ENCODE measurements around the gene PANX3.

PANX3 gene

DNA sequence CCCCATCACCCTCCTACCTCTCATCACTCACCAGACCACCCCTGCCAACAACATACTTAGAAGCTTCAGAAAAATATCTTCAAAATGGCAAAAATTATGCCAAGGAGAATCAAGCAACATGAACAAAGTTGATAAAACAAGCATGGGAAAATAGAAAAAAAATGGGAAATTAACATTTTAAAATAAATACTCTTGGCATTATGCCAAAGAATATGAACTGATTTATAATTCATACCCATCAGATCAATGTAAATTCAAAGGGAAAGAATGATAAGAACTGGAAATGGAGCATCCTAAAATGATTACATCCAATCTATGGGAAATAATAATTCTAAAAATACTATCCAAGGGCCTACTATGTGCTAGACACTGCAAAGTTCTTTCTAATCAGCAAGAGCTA, 50.3 kb downstream of the PANX3 start:
- no peak for DNase-seq

DNA sequence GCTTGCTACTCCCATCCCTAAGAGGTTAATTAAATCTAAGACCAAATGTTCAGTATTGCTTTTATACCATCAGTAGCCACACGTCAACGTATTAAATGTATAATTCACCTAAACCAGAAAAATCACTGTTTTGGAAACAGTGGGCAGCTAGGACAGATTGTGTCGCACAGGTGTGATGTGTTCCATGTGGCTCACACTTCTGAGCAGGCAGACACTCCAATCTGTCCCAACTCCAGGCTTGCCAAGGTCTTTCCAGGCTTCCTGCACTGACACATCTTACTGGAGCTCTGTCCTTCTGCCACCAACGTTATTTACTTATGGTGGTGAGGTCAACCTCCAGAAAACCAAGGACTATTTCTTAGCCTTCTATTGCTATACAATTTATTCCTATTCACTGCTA, 50.9 kb downstream of the PANX3 start:
- DNase-seq, result no peak

DNA sequence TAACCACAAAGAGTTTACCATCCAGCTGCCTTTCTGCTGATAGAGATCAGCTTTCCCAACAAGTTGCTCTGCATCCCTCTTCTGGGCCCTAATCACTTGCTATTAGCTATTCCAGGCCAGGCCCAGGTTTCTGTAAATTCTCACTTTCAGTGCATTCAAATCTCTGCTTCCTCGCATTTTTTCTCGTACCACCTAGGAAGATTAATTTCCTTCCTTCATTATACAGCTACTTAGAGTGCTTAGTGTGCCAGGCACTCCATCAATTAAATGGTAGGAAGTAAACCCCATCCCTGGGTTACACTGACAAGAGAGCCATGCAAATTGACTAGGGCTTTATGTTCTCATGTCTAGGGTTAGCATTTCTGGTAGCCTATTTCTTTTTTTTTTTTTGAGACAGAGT, 52.6 kb downstream of the PANX3 start:
- no peak for DNase-seq

DNA sequence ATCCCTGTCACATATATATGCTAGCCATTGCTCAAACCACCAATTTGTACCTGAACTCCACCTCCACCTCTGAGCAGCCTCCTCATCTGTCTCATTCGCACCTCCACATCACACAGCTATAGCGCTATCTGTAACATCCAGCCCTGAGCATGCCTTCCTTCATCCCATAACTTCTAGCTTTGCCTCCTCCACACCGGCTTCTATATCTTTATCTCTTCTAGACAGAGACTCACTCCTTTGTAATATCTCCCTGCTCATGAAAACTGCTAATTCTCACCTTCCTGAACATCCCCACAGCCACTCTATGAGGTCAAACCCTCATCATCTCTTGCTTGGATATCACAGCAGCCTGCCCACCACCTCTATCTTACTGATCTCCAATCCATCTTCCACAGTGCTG, 56.4 kb downstream of the PANX3 start:
- no peak for DNase-seq

DNA sequence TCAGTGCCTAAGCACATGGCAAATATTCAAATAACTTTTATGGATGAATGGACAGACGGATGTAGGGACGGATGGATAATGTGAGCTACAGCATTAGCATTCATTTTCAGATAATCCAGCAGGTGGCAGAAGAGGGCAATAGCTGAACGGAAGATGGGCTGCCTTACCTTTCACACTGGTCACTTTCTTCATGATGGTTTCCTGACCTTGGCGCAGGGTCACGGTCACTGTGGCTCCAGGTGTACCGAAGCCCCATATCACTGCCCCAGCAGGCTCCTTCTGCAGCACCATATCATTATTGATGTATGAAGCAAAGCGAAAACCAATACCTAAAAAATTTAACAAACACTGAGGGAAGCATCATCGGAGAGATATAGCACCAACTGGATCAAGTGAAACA, 58.0 kb downstream of the PANX3 start:
- peak; percentile 6 for DNase-seq

Measured in stimulated activated CD4-positive, alpha-beta T cell treated with anti-CD3 and anti-CD28 coated beads, Interleukin-12 subunit alpha, Interleukin-12 subunit beta, amount 100 ng/mL, for 4 hours (primary cell).